ENCODE results near the gene SLC22A16. TPM values are rescaled to one million over a fixed set of nuclear protein-coding genes. Genes with fewer than 3 reads are reported as not detected.

The SLC22A16 gene
- total and polyA plus RNA-seq, 11 donors, result 0.25 to 2.4 (median 1.3) TPM; not detected in 7

DNA sequence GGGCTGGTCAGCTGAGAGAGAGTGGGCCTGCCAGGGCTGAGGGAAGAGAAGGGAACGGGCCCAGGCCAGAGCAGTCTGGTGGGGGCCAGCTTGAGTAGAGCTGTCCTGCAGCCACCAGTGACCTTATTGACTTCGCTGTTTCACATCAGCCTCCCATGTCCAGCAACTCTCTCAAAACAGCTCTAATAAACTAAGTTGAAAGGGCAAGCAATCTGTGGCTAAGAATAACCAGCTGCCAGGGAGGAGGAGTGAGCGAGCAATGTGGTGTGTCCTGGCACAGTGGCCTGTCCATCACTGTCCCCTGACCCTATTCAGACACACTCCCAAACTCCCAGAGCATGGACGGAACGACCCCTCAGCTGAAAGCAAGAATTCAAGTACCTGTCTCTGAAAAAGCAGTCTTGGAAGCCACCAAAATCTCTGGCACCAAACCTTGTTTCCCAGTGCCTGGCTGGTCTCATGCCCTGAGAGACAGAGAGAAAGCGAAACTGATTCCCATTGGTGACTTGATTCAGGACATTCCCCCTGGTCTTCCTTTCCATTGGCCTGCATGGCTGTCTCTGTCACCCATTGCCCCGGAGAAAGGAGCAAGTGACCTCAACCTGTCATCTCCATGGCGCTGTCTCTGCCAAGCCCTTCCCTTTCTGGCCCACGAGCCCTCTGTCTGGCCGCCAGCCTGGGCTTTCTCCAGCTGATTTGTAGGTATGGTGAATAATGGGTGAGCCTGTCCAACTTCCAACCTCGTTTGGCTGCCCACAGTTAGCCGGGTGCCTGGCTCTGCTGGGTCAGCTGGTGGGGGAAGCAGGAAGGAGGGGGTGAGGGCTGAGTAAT, 61.1 kb downstream of the SLC22A16 start, which contains the start of gene DDO:
DDO (minus strand) TSS at position 490 of the 831 bp plus-strand sequence. CDS start 2,113 bp downstream, outside the sequence.
- 30 to 44% (median 41%) methylated on average over 10 to 12 of the region's 12 CpGs for WGBS, 4 donors
- intact Hi-C loops (cut with DNase I), result no loop called here
- Histone ChIP-seq H3K4me1 (peaks cover 0 to 32% (median 15%) of the 10 kb centered on the region in 12 donors), H3K36me3 (no peaks in the 10 kb centered on the region), H3K9me3 (no peaks in the 10 kb centered on the region), H3K27me3 (no peaks in the 10 kb centered on the region), H3K27ac (peak within 1 kb of the TSS; percentile 81 to 92 (median 84)), H3K4me3 (peak within 1 kb of the TSS in 11 of 12 donors; percentile 23 to 62 (median 49))
- ATAC-seq, result peak; percentile 93 to 97 (median 94)
- peak; percentile 85 to 91 (median 89) for DNase-seq
- TF ChIP-seq, protein P1, sequence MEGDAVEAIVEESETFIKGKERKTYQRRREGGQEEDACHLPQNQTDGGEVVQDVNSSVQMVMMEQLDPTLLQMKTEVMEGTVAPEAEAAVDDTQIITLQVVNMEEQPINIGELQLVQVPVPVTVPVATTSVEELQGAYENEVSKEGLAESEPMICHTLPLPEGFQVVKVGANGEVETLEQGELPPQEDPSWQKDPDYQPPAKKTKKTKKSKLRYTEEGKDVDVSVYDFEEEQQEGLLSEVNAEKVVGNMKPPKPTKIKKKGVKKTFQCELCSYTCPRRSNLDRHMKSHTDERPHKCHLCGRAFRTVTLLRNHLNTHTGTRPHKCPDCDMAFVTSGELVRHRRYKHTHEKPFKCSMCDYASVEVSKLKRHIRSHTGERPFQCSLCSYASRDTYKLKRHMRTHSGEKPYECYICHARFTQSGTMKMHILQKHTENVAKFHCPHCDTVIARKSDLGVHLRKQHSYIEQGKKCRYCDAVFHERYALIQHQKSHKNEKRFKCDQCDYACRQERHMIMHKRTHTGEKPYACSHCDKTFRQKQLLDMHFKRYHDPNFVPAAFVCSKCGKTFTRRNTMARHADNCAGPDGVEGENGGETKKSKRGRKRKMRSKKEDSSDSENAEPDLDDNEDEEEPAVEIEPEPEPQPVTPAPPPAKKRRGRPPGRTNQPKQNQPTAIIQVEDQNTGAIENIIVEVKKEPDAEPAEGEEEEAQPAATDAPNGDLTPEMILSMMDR (IDR thresholded peaks at IDR 0.05), result no peak
- no peak for TF ChIP-seq POLR2A (IDR thresholded peaks at IDR 0.05)

DNA sequence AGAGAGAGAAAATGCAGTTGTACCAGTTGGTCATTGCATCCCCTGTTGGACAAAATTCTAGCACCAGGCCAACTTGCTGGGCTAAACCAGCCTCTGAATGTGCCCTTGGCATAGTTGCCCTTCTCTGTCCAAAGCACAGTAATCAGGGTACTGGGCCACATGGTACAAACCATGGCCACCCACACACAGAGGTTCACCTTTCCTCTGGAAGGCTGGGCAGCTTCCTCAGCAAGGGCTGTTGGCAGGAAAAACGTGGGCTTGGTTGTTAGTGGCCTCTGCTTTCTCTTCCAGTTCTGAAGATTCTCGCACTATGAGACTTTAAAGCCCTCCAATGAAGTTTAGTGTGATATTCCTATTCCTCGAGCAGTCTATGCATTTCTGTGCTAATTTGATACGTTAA, 61.7 kb downstream of the SLC22A16 start:
- Histone ChIP-seq H3K4me3 (peak overlapping the region in 11 of 12 donors; percentile 23 to 62 (median 49)), H3K36me3 (no peaks in the 10 kb centered on the region), H3K27me3 (no peaks in the 10 kb centered on the region), H3K9me3 (no peaks in the 10 kb centered on the region), H3K27ac (peak overlapping the region; percentile 81 to 92 (median 84)), H3K4me1 (peaks cover 0 to 32% (median 15%) of the 10 kb centered on the region in 12 donors)
- TF ChIP-seq, protein P1 (IDR thresholded peaks at IDR 0.05), result no peak
- TF ChIP-seq POLR2A (IDR thresholded peaks at IDR 0.05), result no peak
- DNase-seq (peak in 2 of 5 donors; percentile 28 to 43), ATAC-seq (peak; percentile 48 to 68 (median 64))
- intact Hi-C loops (cut with DNase I), result no loop called here
- 43 to 52% (median 47%) methylated on average over 4 of the region's 4 CpGs for WGBS, 4 donors

DNA sequence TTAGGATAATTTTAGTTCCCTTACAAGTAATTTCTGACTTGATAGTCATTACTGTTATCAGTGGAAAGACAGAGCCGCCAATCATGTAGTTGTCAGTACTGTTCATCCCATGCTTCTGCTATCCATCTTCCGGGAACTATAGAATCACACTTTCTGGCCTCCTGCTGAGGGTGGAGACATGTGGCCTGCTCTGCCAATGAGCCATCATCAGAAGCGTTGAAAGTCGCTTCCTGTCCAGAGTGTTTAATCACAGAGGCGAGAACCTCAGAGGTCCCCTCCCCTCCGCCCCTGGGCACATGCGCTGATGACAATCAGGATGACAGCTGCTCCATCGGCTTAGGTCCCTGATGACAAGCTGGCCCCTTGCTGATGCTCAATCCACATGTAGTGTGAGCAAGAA, 64.1 kb downstream of the SLC22A16 start:
- TF ChIP-seq, protein P1 (IDR thresholded peaks at IDR 0.05), result no peak
- TF ChIP-seq POLR2A (IDR thresholded peaks at IDR 0.05), result no peak
- ATAC-seq (no peak), DNase-seq (no peak)
- no peak overlapping the region for H3K27ac ChIP-seq
- 29 to 52% (median 35%) methylated on average over 8 of the region's 8 CpGs for WGBS, 4 donors
- no peak overlapping the region for H3K4me3 ChIP-seq
- H3K4me1 ChIP-seq, result peaks cover 0 to 32% (median 15%) of the 10 kb centered on the region in 12 donors
- H3K36me3 ChIP-seq, result peaks cover 0 to 9% (median 0%) of the 10 kb centered on the region in 9 donors
- intact Hi-C loops (cut with DNase I), result no loop called here
- no peaks in the 10 kb centered on the region for H3K9me3 ChIP-seq
- no peaks in the 10 kb centered on the region for H3K27me3 ChIP-seq

DNA sequence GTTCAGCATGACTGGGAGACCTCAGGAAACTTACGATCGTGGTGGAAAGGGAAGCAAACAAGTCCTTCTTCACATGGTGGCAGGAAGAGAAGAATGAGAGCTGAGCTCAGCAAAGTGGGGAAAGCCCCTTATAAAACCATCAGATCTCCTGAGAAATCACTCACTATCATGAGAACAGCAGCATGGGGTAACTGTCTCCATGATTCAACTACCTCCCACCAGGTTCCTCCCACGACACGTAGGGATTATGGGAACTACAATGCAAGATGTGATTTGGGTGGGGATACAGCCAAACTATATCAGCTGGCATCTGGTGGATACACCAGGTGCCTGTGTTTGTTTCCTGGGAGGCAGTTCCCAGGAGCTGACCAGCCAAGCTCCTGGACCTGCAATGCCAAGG, 65.9 kb downstream of the SLC22A16 start:
- intact Hi-C loops (cut with DNase I), result no loop called here
- H3K36me3 ChIP-seq, result peaks cover 0 to 17% (median 0%) of the 10 kb centered on the region in 9 donors
- H3K4me3 ChIP-seq, result no peak overlapping the region
- H3K4me1 ChIP-seq, result peaks cover 0 to 22% (median 11%) of the 10 kb centered on the region in 12 donors
- no peak overlapping the region for H3K27ac ChIP-seq
- no peaks in the 10 kb centered on the region for H3K27me3 ChIP-seq
- 62 to 82% (median 72%) methylated on average over 4 of the region's 4 CpGs for WGBS, 4 donors
- no peak for DNase-seq
- ATAC-seq, result no peak
- H3K9me3 ChIP-seq, result no peaks in the 10 kb centered on the region
- TF ChIP-seq, protein P1 (IDR thresholded peaks at IDR 0.05), result no peak
- TF ChIP-seq POLR2A (IDR thresholded peaks at IDR 0.05), result no peak

Measured in heart left ventricle (tissue), 16 donors.